HepG2 (cell line): Measurements from ENCODE around the gene EARS2. TPM values are rescaled to one million over a fixed set of nuclear protein-coding genes. Genes with fewer than 3 reads are reported as not detected.

Experiments used
- ATF7-NPFF ChIP-seq: sonication (generic); formaldehyde crosslinking; IDR thresholded peaks from 2 replicates; pipeline ENCODE4 v1.8.1; 2023; ENCODE audit warnings: mild to moderate bottlenecking, low read depth, missing genetic modification reagents, moderate library complexity
- CBX2 ChIP-seq, 2 experiments: fragments of 200-600 bp in 1 of 2; sonication (generic); formaldehyde crosslinking in 1 of 2; IDR thresholded peaks; 2 replicates each; pipeline versions ENCODE4 v1.7.0 to v1.8.1; 2018 to 2022; ENCODE audit warnings: low read depth in 2 of 2, low read length in 1 of 2, mild to moderate bottlenecking in 1 of 2, missing genetic modification reagents in 1 of 2
- GATAD2A ChIP-seq: IDR thresholded peaks from 2 replicates; pipeline ENCODE4 v1.6.1; 2016
- HNRNPH1 ChIP-seq: fragments of 200-400 bp; formaldehyde crosslinking; optimal IDR thresholded peaks from 2 replicates; pipeline ENCODE3; 2017; ENCODE audit warnings: mild to moderate bottlenecking, low read depth, low read length
- HOXA3 ChIP-seq: sonication (generic); formaldehyde crosslinking; IDR thresholded peaks from 2 replicates; pipeline ENCODE4 v1.5.0; 2020; ENCODE audit warnings: missing genetic modification reagents
- MTF1 ChIP-seq: sonication (generic); formaldehyde crosslinking; IDR thresholded peaks from 2 replicates; pipeline ENCODE4 v1.5.0; 2020; ENCODE audit warnings: missing genetic modification reagents
- NAIF1 ChIP-seq: sonication (generic); formaldehyde crosslinking; IDR thresholded peaks from 2 replicates; pipeline ENCODE4 v1.5.0; 2020; ENCODE audit warnings: mild to moderate bottlenecking, missing genetic modification reagents, borderline replicate concordance
- PHF20 ChIP-seq: sonication (generic); formaldehyde crosslinking; IDR thresholded peaks from 2 replicates; pipeline ENCODE4 v1.5.0; 2020; ENCODE audit warnings: mild to moderate bottlenecking, missing genetic modification reagents
- RARA ChIP-seq: IDR thresholded peaks from 2 replicates; pipeline ENCODE4 v1.6.1; 2016; ENCODE audit warnings: missing genetic modification reagents, missing compliant biosample characterization
- SNRNP70 ChIP-seq: fragments of 200-400 bp; formaldehyde crosslinking; IDR thresholded peaks from 2 replicates; pipeline ENCODE4 v1.6.1; 2017; ENCODE audit warnings: mild to moderate bottlenecking, low read depth, low read length, moderate library complexity
- SOX5 ChIP-seq: IDR thresholded peaks from 2 replicates; pipeline ENCODE4 v1.6.1; 2016; ENCODE audit warnings: borderline replicate concordance
- SRSF9 ChIP-seq: fragments of 200-400 bp; formaldehyde crosslinking; IDR thresholded peaks from 2 replicates; pipeline ENCODE4 v1.6.1; 2018; ENCODE audit warnings: borderline replicate concordance, mild to moderate bottlenecking, low read depth, low read length; ENCODE audit not compliant: insufficient read depth, poor library complexity, severe bottlenecking
- ZC3H4 ChIP-seq: sonication (generic); formaldehyde crosslinking; IDR thresholded peaks from 2 replicates; pipeline ENCODE4 v1.4.0; 2020; ENCODE audit warnings: missing genetic modification reagents, borderline replicate concordance
- ZNF331 ChIP-seq: sonication (generic); formaldehyde crosslinking; IDR thresholded peaks from 2 replicates; pipeline ENCODE4 v1.4.0; 2020; ENCODE audit warnings: missing genetic modification reagents
- polyA plus RNA-seq, 8 experiments: library from polyadenylated mRNA; depleted of rRNA in 3 of 8; stranded (reverse) in 7 of 8; unstranded in 1 of 8; fragments of >200 nt; fragmentation: Illumina TruSeq in 4 of 8; extraction: Trizol in 4 of 8; gene quantifications; 2 replicates each; pipeline versions ENCODE4 v1.2.1 to v1.2.3, GENCODE V29; 2011 to 2016; ENCODE audit warnings: low read depth in 4 of 8, missing spikeins in 1 of 8, mixed read lengths in 1 of 8; ENCODE audit not compliant: insufficient read depth in 1 of 8
- total RNA-seq, 5 experiments: library from RNA; depleted of rRNA; stranded (reverse); fragments of >200 nt; fragmentation: Illumina TruSeq; extraction: Trizol; gene quantifications; 2 replicates each; pipeline ENCODE4 v1.2.3, GENCODE V29; 2016; ENCODE audit warnings: low read depth in 1 of 5
- TF ChIP-seq, protein P1 (sequence below): IDR thresholded peaks from 2 replicates; pipeline ENCODE4 v1.6.1; 2016; ENCODE audit warnings: low read depth
- TF ChIP-seq, protein P2 (sequence below), 2 experiments: sonication (generic) in 1 of 2; formaldehyde crosslinking in 1 of 2; IDR thresholded peaks; 2 replicates each; pipeline versions ENCODE4 v1.4.0 to v1.6.1; 2016 to 2020; ENCODE audit warnings: borderline replicate concordance in 1 of 2, low read depth in 1 of 2, mild to moderate bottlenecking in 1 of 2, missing genetic modification reagents in 1 of 2
- TF ChIP-seq, protein P3 (sequence below): sonication (generic); formaldehyde crosslinking; IDR thresholded peaks from 2 replicates; pipeline ENCODE4 v1.4.0; 2020; ENCODE audit warnings: missing genetic modification reagents

The EARS2 gene
- total and polyA plus RNA-seq, 2 of the 13 experiments (the other 11 are each of a cell fraction or from before 2014, with no cell fraction given) = 49.4 to 80.4 TPM

DNA sequence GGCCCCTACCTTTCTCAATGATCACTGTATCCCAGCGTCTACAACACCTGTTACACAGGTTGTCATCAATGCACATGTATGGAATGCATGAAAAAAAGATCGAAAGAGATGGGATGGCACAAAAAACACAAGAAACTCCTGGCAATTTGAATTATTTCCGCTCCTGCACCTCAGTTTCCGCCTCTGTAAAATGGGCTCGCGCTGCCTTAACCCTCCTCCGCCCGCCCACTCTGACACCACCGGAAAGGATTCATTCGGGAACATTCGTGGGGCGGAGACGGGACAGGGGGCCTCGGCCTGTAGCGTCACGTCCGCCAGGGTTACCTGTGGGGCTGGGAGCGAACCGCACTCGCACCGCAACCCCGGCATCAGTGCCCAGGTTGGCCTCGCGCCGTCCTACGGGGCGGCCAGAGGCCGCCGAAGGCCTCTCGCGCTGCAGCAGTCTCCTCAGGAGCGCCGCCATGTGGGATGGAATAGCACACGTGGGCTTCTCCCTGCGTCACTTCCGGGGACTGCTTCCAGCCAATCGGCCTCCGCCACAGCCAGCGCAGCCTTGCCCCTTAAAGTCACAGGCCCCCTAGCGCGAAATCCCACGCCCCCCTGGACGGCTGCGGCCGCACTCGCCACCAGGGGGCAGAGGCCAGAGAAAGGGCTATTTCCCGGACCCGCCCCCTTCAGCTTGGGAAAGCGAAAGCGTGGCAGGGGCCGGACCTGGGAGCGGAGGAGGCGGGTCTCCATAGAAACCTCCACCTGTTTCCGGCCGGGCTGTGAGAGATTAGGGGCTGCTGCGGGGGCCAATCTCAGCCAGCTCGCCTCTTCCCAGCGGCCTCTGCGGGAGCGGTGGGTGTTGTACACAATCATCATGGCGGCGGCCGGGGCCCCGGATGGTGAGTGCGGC is at the start of gene EARS2, which contains the start of gene UBFD1 (continued):
- TF ChIP-seq CBX2 (IDR thresholded peaks at IDR 0.05; ENCODE audit: low read depth, low read length) (no peak), CBX2 (CRISPR knock-in tag; IDR thresholded peaks at IDR 0.05; ENCODE audit: low read depth) (no peak), PHF20 (CRISPR knock-in tag) (peak; percentile 92), ZNF331 (CRISPR knock-in tag) (peak; percentile 90), SNRNP70 (no peak), GATAD2A (CRISPR knock-in tag) (peak; percentile 91), MTF1 (peak; percentile 77; the same call in 1 of the 2 replicates), HNRNPH1 (no peak), RARA (CRISPR knock-in tag) (peak; percentile 63; the same call in 1 of the 2 replicates), HOXA3 (CRISPR knock-in tag) (peak; percentile 93), SOX5 (CRISPR knock-in tag) (peak; percentile 84), NAIF1 (CRISPR knock-in tag) (peak; percentile 96), ATF7-NPFF (CRISPR knock-in tag) (peak; percentile 89), SRSF9 (no peak), ZC3H4 (no peak; the same call in 1 of the 2 replicates)
- TF ChIP-seq, protein P1, sequence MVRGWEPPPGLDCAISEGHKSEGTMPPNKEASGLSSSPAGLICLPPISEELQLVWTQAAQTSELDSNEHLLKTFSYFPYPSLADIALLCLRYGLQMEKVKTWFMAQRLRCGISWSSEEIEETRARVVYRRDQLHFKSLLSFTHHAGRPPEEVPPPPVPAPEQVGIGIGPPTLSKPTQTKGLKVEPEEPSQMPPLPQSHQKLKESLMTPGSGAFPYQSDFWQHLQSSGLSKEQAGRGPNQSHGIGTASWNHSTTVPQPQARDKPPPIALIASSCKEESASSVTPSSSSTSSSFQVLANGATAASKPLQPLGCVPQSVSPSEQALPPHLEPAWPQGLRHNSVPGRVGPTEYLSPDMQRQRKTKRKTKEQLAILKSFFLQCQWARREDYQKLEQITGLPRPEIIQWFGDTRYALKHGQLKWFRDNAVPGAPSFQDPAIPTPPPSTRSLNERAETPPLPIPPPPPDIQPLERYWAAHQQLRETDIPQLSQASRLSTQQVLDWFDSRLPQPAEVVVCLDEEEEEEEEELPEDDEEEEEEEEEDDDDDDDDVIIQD (CRISPR knock-in tag) = peak; percentile 75
- TF ChIP-seq, protein P2, sequence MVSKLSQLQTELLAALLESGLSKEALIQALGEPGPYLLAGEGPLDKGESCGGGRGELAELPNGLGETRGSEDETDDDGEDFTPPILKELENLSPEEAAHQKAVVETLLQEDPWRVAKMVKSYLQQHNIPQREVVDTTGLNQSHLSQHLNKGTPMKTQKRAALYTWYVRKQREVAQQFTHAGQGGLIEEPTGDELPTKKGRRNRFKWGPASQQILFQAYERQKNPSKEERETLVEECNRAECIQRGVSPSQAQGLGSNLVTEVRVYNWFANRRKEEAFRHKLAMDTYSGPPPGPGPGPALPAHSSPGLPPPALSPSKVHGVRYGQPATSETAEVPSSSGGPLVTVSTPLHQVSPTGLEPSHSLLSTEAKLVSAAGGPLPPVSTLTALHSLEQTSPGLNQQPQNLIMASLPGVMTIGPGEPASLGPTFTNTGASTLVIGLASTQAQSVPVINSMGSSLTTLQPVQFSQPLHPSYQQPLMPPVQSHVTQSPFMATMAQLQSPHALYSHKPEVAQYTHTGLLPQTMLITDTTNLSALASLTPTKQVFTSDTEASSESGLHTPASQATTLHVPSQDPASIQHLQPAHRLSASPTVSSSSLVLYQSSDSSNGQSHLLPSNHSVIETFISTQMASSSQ (IDR thresholded peaks at IDR 0.05; ENCODE audit: low read depth) = peak; percentile 23; the same call in 1 of the 2 replicates
- TF ChIP-seq, protein P2 (CRISPR knock-in tag; IDR thresholded peaks at IDR 0.05; ENCODE audit: borderline replicate concordance) = peak; percentile 77; the same call in 1 of the 2 replicates
- TF ChIP-seq, protein P3, sequence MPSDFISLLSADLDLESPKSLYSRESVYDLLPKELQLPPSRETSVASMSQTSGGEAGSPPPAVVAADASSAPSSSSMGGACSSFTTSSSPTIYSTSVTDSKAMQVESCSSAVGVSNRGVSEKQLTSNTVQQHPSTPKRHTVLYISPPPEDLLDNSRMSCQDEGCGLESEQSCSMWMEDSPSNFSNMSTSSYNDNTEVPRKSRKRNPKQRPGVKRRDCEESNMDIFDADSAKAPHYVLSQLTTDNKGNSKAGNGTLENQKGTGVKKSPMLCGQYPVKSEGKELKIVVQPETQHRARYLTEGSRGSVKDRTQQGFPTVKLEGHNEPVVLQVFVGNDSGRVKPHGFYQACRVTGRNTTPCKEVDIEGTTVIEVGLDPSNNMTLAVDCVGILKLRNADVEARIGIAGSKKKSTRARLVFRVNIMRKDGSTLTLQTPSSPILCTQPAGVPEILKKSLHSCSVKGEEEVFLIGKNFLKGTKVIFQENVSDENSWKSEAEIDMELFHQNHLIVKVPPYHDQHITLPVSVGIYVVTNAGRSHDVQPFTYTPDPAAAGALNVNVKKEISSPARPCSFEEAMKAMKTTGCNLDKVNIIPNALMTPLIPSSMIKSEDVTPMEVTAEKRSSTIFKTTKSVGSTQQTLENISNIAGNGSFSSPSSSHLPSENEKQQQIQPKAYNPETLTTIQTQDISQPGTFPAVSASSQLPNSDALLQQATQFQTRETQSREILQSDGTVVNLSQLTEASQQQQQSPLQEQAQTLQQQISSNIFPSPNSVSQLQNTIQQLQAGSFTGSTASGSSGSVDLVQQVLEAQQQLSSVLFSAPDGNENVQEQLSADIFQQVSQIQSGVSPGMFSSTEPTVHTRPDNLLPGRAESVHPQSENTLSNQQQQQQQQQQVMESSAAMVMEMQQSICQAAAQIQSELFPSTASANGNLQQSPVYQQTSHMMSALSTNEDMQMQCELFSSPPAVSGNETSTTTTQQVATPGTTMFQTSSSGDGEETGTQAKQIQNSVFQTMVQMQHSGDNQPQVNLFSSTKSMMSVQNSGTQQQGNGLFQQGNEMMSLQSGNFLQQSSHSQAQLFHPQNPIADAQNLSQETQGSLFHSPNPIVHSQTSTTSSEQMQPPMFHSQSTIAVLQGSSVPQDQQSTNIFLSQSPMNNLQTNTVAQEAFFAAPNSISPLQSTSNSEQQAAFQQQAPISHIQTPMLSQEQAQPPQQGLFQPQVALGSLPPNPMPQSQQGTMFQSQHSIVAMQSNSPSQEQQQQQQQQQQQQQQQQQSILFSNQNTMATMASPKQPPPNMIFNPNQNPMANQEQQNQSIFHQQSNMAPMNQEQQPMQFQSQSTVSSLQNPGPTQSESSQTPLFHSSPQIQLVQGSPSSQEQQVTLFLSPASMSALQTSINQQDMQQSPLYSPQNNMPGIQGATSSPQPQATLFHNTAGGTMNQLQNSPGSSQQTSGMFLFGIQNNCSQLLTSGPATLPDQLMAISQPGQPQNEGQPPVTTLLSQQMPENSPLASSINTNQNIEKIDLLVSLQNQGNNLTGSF (CRISPR knock-in tag) = peak; percentile 94
